Fibroblast of skin of abdomen (primary cell): ENCODE data around the gene TDRD10.
A peak's percentile ranks its signal among the peaks of the same experiment; 100 is the strongest.

Experiments used
- DNase-seq: peaks from one replicate; pipeline ENCODE4 v3.0.0-alpha.2; 2013

Gene TDRD10

DNA sequence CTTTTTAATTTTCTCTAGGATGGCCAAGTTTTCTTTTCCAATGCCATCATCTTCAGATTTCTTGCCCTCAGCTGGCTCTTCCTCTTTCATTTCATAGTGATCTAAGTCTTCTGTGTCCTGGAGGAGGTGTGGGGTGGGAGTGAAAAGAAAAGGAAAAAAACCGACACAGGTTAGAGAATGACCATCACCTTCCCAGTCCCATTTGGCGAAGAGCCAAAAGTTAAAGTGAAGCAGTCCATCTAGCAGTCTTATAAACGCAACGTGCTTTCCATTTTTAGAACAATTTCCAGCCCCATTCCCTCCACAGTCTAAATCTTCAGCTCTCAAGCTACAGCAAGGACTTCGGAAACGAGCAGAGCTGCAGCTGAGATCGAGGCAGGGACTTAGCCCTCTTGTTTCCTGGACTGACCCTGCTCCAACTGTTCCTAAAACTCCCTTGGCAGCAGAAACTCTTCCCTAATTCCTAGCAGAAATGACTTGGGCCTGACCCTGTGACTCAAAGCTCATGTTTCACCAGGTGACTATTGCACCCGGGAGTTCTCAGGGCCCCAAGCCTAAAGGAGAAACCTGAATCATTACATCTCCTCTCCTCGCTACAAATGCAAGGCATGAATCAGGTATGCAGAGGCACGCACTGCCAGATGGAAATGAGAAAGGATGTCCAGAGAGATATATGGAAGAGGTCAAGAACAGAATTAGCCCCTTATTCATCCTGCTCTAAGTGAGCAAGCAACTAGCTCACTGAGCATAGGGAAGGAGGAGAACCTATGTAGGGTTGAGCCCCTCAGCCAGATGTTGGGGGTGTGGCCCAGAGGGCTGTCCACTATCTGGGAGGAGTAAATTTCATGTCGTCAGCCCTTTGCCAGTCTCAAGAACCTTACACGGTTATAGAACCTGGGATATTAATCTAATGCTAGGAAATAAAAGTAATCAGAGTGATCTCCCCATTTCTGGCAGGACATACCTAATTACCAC, 51.3 kb downstream of the TDRD10 start:
- DNase-seq, result no peak

DNA sequence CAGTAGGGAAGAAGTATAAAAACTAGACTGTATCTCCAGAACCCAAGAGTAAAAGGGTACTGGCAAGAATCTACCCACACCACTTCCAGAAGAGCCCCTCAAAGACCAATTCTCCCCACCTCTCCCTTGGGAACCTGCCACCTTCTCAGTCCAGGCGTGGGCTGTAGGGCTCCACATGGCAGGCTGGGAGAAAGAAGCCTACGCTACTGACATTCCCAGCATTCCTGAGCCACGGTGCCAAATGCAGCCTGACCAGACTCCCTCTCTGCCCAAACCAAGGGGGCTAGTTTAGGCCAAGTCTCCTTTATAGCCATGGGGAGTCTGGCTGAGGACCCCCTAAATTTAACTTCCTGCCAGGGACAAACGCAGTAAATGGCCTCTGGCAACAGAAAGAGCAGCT, 54.4 kb downstream of the TDRD10 start:
- DNase-seq, result peak; percentile 41

DNA sequence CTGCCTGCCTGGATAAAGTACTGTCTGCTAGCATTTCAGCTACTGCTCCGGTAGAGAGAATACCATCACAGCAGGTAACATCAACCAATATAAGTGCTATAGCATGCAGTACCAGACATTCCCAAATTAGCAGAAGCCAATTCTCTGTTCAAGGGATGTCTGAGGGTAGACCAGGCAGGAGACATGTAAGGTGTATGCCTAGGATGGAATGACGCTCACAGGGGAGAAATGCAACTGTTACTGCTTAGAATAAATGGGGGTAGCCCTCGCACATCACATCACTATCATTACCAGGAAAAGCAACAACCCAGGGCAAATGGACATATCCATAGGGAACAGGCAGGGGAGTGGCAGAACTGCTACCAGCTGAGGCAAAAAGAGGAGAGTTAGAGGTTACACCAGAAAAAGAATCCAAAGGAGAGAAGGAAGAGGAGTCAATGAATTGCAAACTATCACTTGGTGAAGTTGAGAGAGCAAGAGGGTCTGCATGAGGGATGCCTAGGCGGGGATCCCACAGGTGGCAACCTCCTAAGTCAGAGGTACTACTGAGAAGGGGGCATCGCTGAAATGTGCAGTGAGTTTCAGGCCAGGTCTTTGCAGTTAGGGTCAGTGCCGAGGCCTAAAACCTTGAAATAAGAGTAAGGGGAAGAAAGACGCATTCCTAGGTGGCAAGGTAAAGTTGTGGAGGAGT, 55.4 kb downstream of the TDRD10 start:
- DNase-seq, result no peak

GRCh38 chr1:154557939-154558719, 56.1 kb downstream of the TDRD10 start, which contains the start of gene UBE2Q1:
TSS of gene UBE2Q1 (minus strand) at chr1:154558662. CDS start at chr1:154558553, 109 bp downstream.
- DNase-seq, result no peak

- peak; percentile 99 for DNase-seq
Observed at GRCh38 chr1:154558720-154559465, 56.9 kb downstream of the TDRD10 start.

- DNase-seq, result peak; percentile 86
Observed at GRCh38 chr1:154559466-154560044, 57.5 kb downstream of the TDRD10 start.

DNA sequence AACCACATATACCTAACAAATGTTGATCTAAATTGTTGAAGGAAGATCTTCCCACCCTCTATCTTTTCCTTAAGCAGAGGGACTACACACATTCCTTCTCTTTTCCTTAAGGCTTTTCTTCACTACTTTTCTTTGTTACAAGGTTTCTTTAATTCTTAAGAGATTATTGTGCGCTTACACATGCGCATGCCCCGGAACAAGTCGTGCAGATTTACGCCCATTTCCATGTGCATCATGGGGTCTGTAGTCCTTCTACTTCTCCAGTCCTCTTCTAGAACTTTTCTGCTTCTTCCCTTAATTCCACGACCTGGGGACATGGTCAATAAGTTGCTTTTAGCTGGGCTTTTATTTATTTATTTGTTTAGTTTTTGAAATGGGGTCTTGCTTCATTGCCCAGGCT, 63.9 kb downstream of the TDRD10 start:
- no peak for DNase-seq

DNA sequence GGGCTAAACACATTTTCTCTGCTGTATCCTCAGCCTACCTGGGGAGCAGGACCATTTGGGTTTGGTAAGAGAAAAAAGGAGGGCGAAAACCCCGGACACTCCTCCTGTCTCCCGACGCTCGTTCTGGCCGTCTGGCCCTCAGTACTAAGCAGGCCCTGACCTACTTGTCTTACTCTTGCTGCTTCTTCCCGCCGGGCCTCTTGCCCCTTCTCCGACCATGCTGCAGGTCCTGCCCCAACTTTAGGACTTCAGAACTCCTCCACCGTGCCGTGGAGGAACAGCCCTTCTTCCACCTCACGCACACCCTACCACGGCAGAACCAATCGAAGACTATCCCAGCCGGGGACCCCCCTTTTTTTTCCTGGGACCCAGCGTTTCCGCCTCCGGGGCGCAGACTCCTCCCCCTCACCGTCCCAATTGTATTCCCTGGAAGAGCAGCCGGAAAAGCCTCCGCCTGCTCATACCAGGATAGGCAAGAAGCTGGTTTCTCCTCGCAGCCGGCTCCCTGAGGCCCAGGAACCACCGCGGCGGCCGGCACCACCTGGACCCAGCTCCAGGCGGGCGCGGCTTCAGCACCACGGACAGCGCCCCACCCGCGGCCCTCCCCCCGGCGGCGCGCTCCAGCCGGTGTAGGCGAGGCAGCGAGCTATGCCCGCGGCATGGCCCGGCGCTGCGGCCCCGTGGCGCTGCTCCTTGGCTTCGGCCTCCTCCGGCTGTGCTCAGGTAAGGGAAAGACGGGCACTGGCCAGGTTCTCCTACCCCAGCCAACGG, 65.6 kb downstream of the TDRD10 start, which contains the start of gene CHRNB2:
CHRNB2 (plus strand) TSS at position 393 of the 771 bp plus-strand sequence; CDS start at position 660, 267 bp downstream.
- DNase-seq, result peak; percentile 47

DNA sequence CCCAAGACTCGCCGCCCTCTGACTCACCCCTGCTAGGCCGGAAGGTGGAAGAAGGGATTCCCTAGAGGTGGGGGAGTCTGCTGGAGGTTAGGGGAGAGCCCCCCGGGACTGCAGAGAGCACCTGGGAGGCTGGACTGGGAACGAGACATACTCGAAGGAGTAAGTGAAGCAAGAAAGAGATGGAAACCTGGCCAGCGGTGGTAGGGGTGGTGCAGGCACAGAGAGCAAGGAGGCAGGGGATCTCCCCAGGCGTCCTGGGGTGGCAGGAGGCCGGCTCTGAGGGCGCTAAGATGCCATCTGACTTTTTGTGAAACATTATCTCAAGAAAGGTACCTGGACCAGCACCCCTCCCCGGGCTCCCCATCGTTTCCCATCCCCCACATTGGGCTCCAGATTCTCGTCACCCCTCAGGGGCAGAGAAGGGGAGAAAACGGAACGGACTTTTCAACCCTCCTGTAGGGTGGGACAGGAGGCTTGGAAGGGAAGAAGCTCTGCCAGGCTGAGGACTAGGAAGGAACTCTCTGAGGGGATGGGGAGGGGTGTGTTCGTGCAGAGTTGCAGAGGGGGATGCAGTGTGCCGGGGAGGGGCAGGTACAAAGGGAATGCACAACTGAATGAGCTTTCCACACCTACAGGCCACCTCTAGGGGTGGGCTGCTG, 66.3 kb downstream of the TDRD10 start:
- no peak for DNase-seq

- DNase-seq, result no peak
Observed at GRCh38 chr1:154571244-154571963, 69.4 kb downstream of the TDRD10 start.

- DNase-seq, result no peak
Observed at GRCh38 chr1:154571964-154572288, 69.9 kb downstream of the TDRD10 start.

GRCh38 chr1:154572468-154573167, 70.6 kb downstream of the TDRD10 start:
- no peak for DNase-seq

- no peak for DNase-seq
Observed at GRCh38 chr1:154573168-154573510, 71.1 kb downstream of the TDRD10 start.

- DNase-seq, result peak; percentile 33
Observed at GRCh38 chr1:154574716-154575115, 72.7 kb downstream of the TDRD10 start.

DNA sequence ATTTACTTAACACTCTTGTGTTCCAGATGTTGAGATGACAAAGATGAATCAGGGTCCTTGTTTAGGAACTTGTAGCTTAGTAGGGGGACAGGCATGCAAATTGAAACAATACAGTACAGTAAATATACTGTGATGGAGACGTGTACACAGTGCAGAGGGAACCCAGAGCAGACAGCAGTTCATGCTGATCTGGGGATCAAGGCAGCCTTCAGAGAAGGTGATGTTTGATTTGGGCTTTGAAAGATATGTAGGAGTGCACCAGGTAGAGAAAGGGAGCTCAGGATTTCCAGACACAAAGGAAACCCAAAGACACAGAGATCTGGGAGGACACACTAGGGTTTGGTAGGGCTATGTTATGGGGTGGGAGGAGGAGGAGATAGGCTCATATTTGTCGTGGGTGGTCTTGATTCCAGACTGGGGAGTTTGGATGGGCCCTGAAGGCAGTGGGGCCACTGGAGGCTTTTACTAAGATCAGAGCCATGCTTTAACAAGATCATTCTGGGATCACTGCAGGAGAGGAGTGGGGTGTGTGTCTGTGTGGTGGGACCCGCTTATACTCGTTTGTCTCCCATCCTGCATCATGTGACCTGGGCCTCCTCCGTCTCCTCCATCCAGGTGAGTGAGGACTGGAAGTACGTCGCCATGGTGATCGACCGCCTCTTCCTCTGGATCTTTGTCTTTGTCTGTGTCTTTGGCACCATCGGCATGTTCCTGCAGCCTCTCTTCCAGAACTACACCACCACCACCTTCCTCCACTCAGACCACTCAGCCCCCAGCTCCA, 73.3 kb downstream of the TDRD10 start:
- DNase-seq, result no peak

GRCh38 chr1:154575951-154576566, 74.0 kb downstream of the TDRD10 start:
- DNase-seq, result no peak

GRCh38 chr1:154577346-154578057, 75.5 kb downstream of the TDRD10 start:
- DNase-seq, result no peak
